ENCODE measurements around the gene FANCI.

- no peak for TF ChIP-seq FOXM1 (IDR thresholded peaks at IDR 0.05; ENCODE audit: borderline replicate concordance, low read depth)
- no peak for TF ChIP-seq MAX (IDR thresholded peaks at IDR 0.05)
- no peak for TF ChIP-seq ZBTB7A (IDR thresholded peaks at IDR 0.05; ENCODE audit: low read depth)
- no peak for TF ChIP-seq TEAD4 (IDR thresholded peaks at IDR 0.05)
- TF ChIP-seq CEBPB (IDR thresholded peaks at IDR 0.05), result no peak
- TF ChIP-seq EP300 (IDR thresholded peaks at IDR 0.05; ENCODE audit: borderline replicate concordance), result no peak
- TF ChIP-seq RAD21 (IDR thresholded peaks at IDR 0.05; ENCODE audit: low read depth), result no peak
- TF ChIP-seq TAF1 (IDR thresholded peaks at IDR 0.05; ENCODE audit: low read depth), result no peak
- no peak for TF ChIP-seq YY1 (IDR thresholded peaks at IDR 0.05; ENCODE audit: low read depth)
- TF ChIP-seq REST (IDR thresholded peaks at IDR 0.05; ENCODE audit: low read depth), result no peak
- no peak for TF ChIP-seq TCF12 (IDR thresholded peaks at IDR 0.05; ENCODE audit: low read depth)
- TF ChIP-seq USF1 (IDR thresholded peaks at IDR 0.05), result no peak
- TF ChIP-seq EGR1 (IDR thresholded peaks at IDR 0.05), result no peak
- TF ChIP-seq CREB1 (IDR thresholded peaks at IDR 0.05; ENCODE audit: low read depth), result no peak
These were observed 56.1 kb downstream of the FANCI start for GRCh38 chr15:89299896-89300295.
